ENCODE results near the gene ZDHHC22. TPM values are rescaled to one million over a fixed set of nuclear protein-coding genes. Genes with fewer than 3 reads are reported as not detected.

ZDHHC22 gene
- total and polyA plus RNA-seq, 9 donors: 0.09 to 0.61 (median 0.42) TPM

GRCh38 chr14:77105145-77105939 is 36.2 kb downstream of the ZDHHC22 start:
- 68% methylated on average over 2 of the region's 6 CpGs for WGBS (ENCODE audit: insufficient coverage)
- H3K27ac ChIP-seq (ENCODE audit: low read length): no peak overlapping the region
- H3K4me1 ChIP-seq (ENCODE audit: control insufficient read depth, insufficient read depth, low read length): peaks cover 5% of the 10 kb centered on the region

DNA sequence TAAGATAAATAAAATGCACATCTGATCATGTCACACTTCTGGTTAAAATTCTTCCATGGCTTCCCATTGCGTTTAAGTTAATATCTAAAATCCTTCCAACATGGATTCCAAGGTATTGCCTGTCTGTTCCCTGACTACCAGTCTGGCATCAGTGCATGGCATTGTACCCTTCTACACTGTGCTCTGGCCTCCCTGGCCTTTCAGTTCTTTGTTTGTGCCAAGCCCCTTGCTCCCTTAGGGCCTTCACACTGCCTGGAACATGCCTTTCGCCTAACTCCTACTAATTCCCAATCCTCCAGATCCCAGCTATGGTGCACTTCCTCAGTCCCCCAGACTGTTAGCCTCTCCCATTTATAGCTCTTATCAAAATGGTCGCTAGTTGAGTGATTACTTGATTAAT is 37.2 kb downstream of the ZDHHC22 start:
- WGBS (ENCODE audit: insufficient coverage): 90% methylated on average over 2 of the region's 3 CpGs
- H3K36me3 ChIP-seq (ENCODE audit: control insufficient read depth, insufficient read depth, low read length): peaks cover 7% of the 10 kb centered on the region
- no peak overlapping the region for H3K4me3 ChIP-seq (ENCODE audit: low read length)
- no peak overlapping the region for H3K27ac ChIP-seq (ENCODE audit: low read length)
- H3K9me3 ChIP-seq (replicated peaks; ENCODE audit: control insufficient read depth, low read depth, low read length): no peaks in the 10 kb centered on the region
- H3K4me1 ChIP-seq (ENCODE audit: control insufficient read depth, insufficient read depth, low read length): peaks cover 8% of the 10 kb centered on the region
- no peak for DNase-seq
- no peaks in the 10 kb centered on the region for H3K27me3 ChIP-seq (ENCODE audit: control insufficient read depth, insufficient read depth, low read length)

More at GRCh38 chr14:77105145-77105939, 36.2 kb downstream of the ZDHHC22 start:
- DNase-seq: no peak
- Histone ChIP-seq H3K36me3 (ENCODE audit: control insufficient read depth, insufficient read depth, low read length) (peaks cover 11% of the 10 kb centered on the region), H3K27me3 (ENCODE audit: control insufficient read depth, insufficient read depth, low read length) (no peaks in the 10 kb centered on the region), H3K9me3 (replicated peaks; ENCODE audit: control insufficient read depth, low read depth, low read length) (no peaks in the 10 kb centered on the region), H3K4me3 (ENCODE audit: low read length) (no peak overlapping the region)

- 83% methylated on average over 3 of the region's 6 CpGs for WGBS (ENCODE audit: insufficient coverage)
- Histone ChIP-seq H3K9me3 (replicated peaks; ENCODE audit: control insufficient read depth, low read depth, low read length) (no peaks in the 10 kb centered on the region), H3K4me3 (ENCODE audit: low read length) (no peak overlapping the region), H3K27me3 (ENCODE audit: control insufficient read depth, insufficient read depth, low read length) (no peaks in the 10 kb centered on the region), H3K36me3 (ENCODE audit: control insufficient read depth, insufficient read depth, low read length) (peaks cover 7% of the 10 kb centered on the region), H3K4me1 (ENCODE audit: control insufficient read depth, insufficient read depth, low read length) (peaks cover 12% of the 10 kb centered on the region), H3K27ac (ENCODE audit: low read length) (no peak overlapping the region)
- no peak for DNase-seq
Measured at GRCh38 chr14:77103951-77104350, 37.6 kb downstream of the ZDHHC22 start.

- no peak for DNase-seq
- peaks cover 17% of the 10 kb centered on the region for H3K4me1 ChIP-seq (ENCODE audit: control insufficient read depth, insufficient read depth, low read length)
- no peak overlapping the region for H3K27ac ChIP-seq (ENCODE audit: low read length)
- no peaks in the 10 kb centered on the region for H3K9me3 ChIP-seq (replicated peaks; ENCODE audit: control insufficient read depth, low read depth, low read length)
- no peaks in the 10 kb centered on the region for H3K27me3 ChIP-seq (ENCODE audit: control insufficient read depth, insufficient read depth, low read length)
- no peak overlapping the region for H3K4me3 ChIP-seq (ENCODE audit: low read length)
- peaks cover 7% of the 10 kb centered on the region for H3K36me3 ChIP-seq (ENCODE audit: control insufficient read depth, insufficient read depth, low read length)
Measured at GRCh38 chr14:77103475-77103874, 38.1 kb downstream of the ZDHHC22 start.

DNA sequence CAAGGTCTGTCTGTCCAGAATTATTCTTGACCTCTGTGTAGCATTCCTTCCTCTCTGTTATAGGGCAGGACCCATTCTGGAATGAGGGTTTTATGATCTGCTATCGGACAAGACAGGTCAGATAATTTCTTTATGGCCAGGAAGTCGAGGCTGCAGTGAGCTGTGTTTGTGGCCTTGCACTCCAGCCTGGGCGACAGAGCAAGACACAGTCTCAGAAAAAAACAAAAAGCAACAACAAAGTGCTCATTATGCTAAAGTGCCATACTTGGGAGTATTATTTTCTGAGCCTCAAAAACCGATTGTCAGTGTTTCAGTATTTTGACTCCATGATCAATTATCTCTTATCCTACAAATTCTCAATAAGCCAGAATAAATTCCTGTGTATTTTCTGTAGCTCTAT is 39.4 kb downstream of the ZDHHC22 start:
- WGBS (ENCODE audit: insufficient coverage): 40% methylated on average over 2 of the region's 4 CpGs
- no peak overlapping the region for H3K4me3 ChIP-seq (ENCODE audit: low read length)

GRCh38 chr14:77100961-77101360 is 40.6 kb downstream of the ZDHHC22 start:
- no peaks in the 10 kb centered on the region for H3K27me3 ChIP-seq (ENCODE audit: control insufficient read depth, insufficient read depth, low read length)
- no peak overlapping the region for H3K4me3 ChIP-seq (ENCODE audit: low read length)
- 80% methylated on average over 1 of the region's 3 CpGs for WGBS (ENCODE audit: insufficient coverage)
- H3K36me3 ChIP-seq (ENCODE audit: control insufficient read depth, insufficient read depth, low read length): peaks cover 3% of the 10 kb centered on the region
- peaks cover 23% of the 10 kb centered on the region for H3K4me1 ChIP-seq (ENCODE audit: control insufficient read depth, insufficient read depth, low read length)
- no peak for DNase-seq
- H3K27ac ChIP-seq (ENCODE audit: low read length): no peak overlapping the region
- no peaks in the 10 kb centered on the region for H3K9me3 ChIP-seq (replicated peaks; ENCODE audit: control insufficient read depth, low read depth, low read length)

More for the DNA sequence above, 39.4 kb downstream of the ZDHHC22 start:
- no peak for DNase-seq
- peaks cover 5% of the 10 kb centered on the region for H3K36me3 ChIP-seq (ENCODE audit: control insufficient read depth, insufficient read depth, low read length)
- H3K27me3 ChIP-seq (ENCODE audit: control insufficient read depth, insufficient read depth, low read length): no peaks in the 10 kb centered on the region
- no peak overlapping the region for H3K27ac ChIP-seq (ENCODE audit: low read length)
- H3K4me1 ChIP-seq (ENCODE audit: control insufficient read depth, insufficient read depth, low read length): peaks cover 18% of the 10 kb centered on the region
- H3K9me3 ChIP-seq (replicated peaks; ENCODE audit: control insufficient read depth, low read depth, low read length): no peaks in the 10 kb centered on the region

DNA sequence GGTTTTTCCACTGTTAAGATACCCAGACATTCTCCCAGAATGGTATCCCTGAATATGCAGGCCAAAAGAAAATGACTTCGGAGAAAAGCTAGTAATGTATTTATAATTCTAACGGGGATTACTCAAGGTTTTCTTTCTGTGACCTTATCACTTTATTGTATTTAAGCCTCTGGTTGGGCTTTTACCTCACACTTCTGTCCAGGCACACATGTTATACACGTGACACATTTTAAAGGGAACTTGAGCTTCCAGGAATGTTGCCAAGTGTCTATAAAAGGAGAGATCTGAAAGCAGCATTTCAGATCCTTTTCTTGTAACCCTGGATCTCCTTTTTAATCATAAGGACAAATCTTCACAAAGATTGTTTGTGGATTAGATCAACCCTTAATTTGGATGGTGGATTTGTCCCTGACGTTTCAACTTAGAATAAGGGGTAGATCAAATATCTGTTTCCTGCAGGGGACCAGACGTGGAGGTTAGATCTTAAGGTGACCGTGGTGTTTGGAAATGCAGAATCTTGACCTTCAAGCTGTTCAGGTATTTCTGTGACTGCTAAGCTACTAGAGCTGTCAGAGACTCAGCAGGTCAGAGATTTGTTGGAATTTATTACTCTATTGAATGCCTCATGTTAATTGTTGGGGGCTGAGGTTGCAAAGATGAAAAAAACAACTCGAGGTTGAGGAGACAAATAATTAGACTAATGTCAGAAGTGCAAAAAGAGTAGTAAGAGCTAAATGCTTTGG is 42.0 kb downstream of the ZDHHC22 start:
- WGBS (ENCODE audit: insufficient coverage): 10% methylated on average over 2 of the region's 7 CpGs
- Histone ChIP-seq H3K36me3 (ENCODE audit: control insufficient read depth, insufficient read depth, low read length) (peaks cover 3% of the 10 kb centered on the region), H3K9me3 (replicated peaks; ENCODE audit: control insufficient read depth, low read depth, low read length) (no peaks in the 10 kb centered on the region), H3K27ac (ENCODE audit: low read length) (peak overlapping the region; percentile 96), H3K27me3 (ENCODE audit: control insufficient read depth, insufficient read depth, low read length) (no peaks in the 10 kb centered on the region), H3K4me3 (ENCODE audit: low read length) (no peak overlapping the region), H3K4me1 (ENCODE audit: control insufficient read depth, insufficient read depth, low read length) (peaks cover 23% of the 10 kb centered on the region)
- DNase-seq: peak; percentile 89

DNA sequence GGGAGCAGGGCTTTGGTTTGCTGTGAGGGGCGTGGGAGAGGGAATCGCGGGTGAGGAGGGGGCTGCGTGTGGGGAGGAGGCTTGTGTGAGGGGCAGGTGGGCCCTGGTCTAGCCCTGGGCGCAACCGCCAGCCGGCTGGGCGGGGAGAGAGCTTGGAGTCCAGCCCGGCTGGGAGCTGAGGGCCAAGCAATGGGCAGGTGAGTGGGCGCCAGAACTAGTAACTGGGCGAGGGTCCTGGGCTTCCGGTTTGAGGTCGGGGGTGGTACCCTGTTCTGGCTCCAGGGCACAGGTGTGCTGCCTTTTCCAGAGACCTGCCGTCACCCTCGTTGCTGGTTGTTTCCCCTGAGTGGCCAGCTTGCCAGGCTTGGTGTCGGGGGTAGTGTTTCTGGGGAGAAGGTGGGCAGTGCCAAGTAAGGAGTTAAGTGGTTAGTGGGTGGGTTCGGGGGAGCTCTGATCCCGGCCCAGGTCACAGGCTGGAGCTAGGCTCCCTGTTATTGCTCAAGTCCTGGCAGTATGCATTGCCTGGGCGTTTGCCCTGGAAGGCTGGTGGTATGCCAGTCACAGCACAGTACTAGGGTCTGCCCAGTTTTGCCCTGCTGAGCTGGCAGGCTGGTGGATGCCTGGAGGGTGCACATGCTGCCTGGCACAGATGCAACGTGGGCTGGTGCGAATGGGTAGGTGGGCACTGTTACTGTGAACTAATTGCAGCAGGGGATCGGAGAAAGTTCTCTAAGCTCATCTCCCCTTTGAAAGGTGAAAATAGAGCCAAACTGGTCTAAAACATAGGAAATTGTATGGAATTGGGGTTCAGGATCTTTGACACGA is 42.9 kb downstream of the ZDHHC22 start:
- H3K27ac ChIP-seq (ENCODE audit: low read length): peak overlapping the region; percentile 96
- peak; percentile 70 for DNase-seq
- no peaks in the 10 kb centered on the region for H3K36me3 ChIP-seq (ENCODE audit: control insufficient read depth, insufficient read depth, low read length)
- WGBS (ENCODE audit: insufficient coverage): 6% methylated on average over 21 of the region's 23 CpGs
- H3K27me3 ChIP-seq (ENCODE audit: control insufficient read depth, insufficient read depth, low read length): no peaks in the 10 kb centered on the region
- H3K4me3 ChIP-seq (ENCODE audit: low read length): peak overlapping the region; percentile 94
- peaks cover 21% of the 10 kb centered on the region for H3K4me1 ChIP-seq (ENCODE audit: control insufficient read depth, insufficient read depth, low read length)
- no peaks in the 10 kb centered on the region for H3K9me3 ChIP-seq (replicated peaks; ENCODE audit: control insufficient read depth, low read depth, low read length)

- DNase-seq: peak; percentile 100
- no peaks in the 10 kb centered on the region for H3K9me3 ChIP-seq (replicated peaks; ENCODE audit: control insufficient read depth, low read depth, low read length)
- no peaks in the 10 kb centered on the region for H3K27me3 ChIP-seq (ENCODE audit: control insufficient read depth, insufficient read depth, low read length)
- WGBS (ENCODE audit: insufficient coverage): under 1% methylated on average over 73 of the region's 87 CpGs
- peaks cover 21% of the 10 kb centered on the region for H3K4me1 ChIP-seq (ENCODE audit: control insufficient read depth, insufficient read depth, low read length)
- H3K4me3 ChIP-seq (ENCODE audit: low read length): peak within 1 kb of the TSS; percentile 94
- no peaks in the 10 kb centered on the region for H3K36me3 ChIP-seq (ENCODE audit: control insufficient read depth, insufficient read depth, low read length)
- H3K27ac ChIP-seq (ENCODE audit: low read length): peak within 1 kb of the TSS; percentile 96
Measured at GRCh38 chr14:77097700-77098528, 43.7 kb downstream of the ZDHHC22 start, which contains the start of gene CIPC. CIPC (plus strand) TSS chr14:77098258; CDS start chr14:77105709, 7,451 bp downstream.

Data from muscle of leg (tissue), 11 donors.